Suprapubic skin (tissue), 4 donors: ENCODE data around the gene GPC1.

Experiments
- EP300 ChIP-seq: sonication (generic); formaldehyde crosslinking; IDR thresholded peaks from one replicate; pipeline ENCODE4 v1.6.1; 2017; ENCODE audit warnings: antibody characterized with exemption
- POLR2A ChIP-seq, 2 donors: fragments of 450-650 bp; IDR thresholded peaks; one replicate each; pipeline ENCODE4 v1.6.1; 2017; ENCODE audit warnings: antibody characterized with exemption in 2 of 2, mild to moderate bottlenecking in 2 of 2, moderate library complexity in 2 of 2
- POLR2AphosphoS5 ChIP-seq, 3 donors: sonication (generic); formaldehyde crosslinking; IDR thresholded peaks; one replicate each; pipeline ENCODE4 v1.6.1; 2017; ENCODE audit warnings: antibody characterized with exemption in 3 of 3
- TF ChIP-seq, protein P1 (sequence below), 2 donors: fragments of 200-600 bp in 1 of 2; fragments of 450-650 bp in 1 of 2; sonication (generic) in 1 of 2; IDR thresholded peaks; one replicate each; pipeline ENCODE4 v1.5.1; 2016 to 2019; ENCODE audit warnings: antibody characterized with exemption in 2 of 2, mild to moderate bottlenecking in 1 of 2, moderate library complexity in 1 of 2

- TF ChIP-seq, protein P1, sequence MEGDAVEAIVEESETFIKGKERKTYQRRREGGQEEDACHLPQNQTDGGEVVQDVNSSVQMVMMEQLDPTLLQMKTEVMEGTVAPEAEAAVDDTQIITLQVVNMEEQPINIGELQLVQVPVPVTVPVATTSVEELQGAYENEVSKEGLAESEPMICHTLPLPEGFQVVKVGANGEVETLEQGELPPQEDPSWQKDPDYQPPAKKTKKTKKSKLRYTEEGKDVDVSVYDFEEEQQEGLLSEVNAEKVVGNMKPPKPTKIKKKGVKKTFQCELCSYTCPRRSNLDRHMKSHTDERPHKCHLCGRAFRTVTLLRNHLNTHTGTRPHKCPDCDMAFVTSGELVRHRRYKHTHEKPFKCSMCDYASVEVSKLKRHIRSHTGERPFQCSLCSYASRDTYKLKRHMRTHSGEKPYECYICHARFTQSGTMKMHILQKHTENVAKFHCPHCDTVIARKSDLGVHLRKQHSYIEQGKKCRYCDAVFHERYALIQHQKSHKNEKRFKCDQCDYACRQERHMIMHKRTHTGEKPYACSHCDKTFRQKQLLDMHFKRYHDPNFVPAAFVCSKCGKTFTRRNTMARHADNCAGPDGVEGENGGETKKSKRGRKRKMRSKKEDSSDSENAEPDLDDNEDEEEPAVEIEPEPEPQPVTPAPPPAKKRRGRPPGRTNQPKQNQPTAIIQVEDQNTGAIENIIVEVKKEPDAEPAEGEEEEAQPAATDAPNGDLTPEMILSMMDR (IDR thresholded peaks at IDR 0.05) = no peak
- TF ChIP-seq POLR2A (IDR thresholded peaks at IDR 0.05) = no peak
- TF ChIP-seq POLR2AphosphoS5 (IDR thresholded peaks at IDR 0.05) = no peak
- TF ChIP-seq EP300 = no peak
Measured at GRCh38 chr2:240440704-240441320, 5.3 kb downstream of the GPC1 start.
